NOMO-1 (cell line): ENCODE results near the gene AOPEP.
"Not testable (repeated sequence)": the region's sequence is repeated elsewhere in the genome, so short reads cannot be mapped to it uniquely, and the experiment has no call there.

ENCODE experiments used
- DNase-seq, 2 experiments: peaks; one replicate each; lab custom pipeline; 2025; ENCODE audit not compliant: unreplicated experiment in 2 of 2; lab: John Stamatoyannopoulos, UW

Gene AOPEP

DNA sequence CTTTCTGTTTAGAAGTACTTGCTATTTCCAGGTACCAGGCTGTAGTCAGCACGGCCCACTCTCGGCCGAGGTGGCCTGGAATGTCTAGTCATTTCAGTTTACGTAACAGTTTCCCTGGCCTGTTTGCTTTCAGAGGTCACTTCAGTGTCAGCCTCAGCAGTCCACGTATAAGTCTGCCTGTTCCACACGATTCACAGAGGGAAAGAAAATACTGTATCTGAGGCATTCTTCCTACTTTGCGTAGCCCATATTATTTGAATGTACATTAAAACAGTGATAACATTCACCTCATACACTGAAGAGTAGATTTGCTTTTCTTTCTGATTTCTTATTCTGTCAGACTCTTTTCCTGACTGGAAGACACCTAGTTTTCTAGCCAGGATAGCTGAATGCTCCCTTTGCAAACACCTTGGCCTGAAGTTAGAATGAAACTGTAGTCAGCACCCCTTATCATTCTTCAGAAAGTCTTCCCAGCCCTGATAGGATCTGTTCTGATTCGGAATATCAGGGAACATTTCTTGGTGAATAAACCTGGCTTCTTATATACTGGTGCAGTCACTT, 140.9 kb downstream of the AOPEP start:
- peak in 1 of 2 experiments; percentile 27 for DNase-seq

DNA sequence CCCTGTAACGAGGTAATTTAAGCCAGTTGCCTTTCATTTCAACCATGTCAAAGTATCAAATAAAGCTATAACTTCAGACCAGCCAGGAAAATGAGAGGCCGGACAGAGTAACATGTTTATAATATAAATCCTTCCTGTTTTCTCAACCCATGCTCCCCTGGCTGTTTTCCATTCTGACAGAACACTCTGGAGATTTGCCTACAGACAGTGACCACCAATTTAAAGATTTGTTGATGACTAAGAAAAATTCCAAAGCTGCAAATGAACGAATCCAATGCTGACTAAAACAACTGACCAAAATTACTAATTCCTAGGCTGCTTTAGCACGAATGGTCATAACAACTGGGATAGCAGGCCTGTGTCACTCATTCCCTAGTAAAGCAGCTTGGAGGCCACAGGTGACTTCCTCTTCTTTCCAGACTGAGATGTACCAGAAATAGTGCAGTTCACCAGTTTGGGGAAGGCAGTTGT, 141.4 kb downstream of the AOPEP start:
- DNase-seq = no peak

- DNase-seq = no peak
Observed at GRCh38 chr9:94868464-94868863, 142.0 kb downstream of the AOPEP start.

DNA sequence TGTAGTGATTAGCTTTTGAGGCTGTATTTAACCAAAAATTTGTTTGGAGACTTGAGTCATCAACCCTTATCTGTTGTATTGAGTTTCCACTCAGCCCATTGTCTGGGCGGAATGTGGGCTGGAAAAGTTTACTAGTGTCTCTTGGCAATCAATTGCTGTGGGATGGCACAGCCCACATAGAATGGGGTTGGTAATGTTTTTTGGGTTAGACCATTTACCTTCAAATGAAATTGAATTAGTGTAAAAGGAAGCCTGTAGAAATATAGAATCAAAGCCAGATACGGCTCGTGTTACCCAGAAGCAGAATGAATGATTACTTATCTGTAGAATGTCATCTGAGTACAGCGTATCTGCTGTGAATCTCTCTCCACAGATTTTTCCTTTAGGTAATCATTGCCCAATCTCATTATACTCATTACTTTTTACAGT, 142.9 kb downstream of the AOPEP start:
- no peak for DNase-seq

- no peak for DNase-seq
Observed at GRCh38 chr9:94870465-94870792, 143.9 kb downstream of the AOPEP start.

GRCh38 chr9:94870793-94871558, 144.5 kb downstream of the AOPEP start:
- no peak for DNase-seq

GRCh38 chr9:94872083-94872833, 145.8 kb downstream of the AOPEP start:
- DNase-seq = no peak

GRCh38 chr9:94872891-94873511, 146.5 kb downstream of the AOPEP start:
- DNase-seq = no peak

GRCh38 chr9:94874316-94874715, 147.8 kb downstream of the AOPEP start:
- no peak for DNase-seq

DNA sequence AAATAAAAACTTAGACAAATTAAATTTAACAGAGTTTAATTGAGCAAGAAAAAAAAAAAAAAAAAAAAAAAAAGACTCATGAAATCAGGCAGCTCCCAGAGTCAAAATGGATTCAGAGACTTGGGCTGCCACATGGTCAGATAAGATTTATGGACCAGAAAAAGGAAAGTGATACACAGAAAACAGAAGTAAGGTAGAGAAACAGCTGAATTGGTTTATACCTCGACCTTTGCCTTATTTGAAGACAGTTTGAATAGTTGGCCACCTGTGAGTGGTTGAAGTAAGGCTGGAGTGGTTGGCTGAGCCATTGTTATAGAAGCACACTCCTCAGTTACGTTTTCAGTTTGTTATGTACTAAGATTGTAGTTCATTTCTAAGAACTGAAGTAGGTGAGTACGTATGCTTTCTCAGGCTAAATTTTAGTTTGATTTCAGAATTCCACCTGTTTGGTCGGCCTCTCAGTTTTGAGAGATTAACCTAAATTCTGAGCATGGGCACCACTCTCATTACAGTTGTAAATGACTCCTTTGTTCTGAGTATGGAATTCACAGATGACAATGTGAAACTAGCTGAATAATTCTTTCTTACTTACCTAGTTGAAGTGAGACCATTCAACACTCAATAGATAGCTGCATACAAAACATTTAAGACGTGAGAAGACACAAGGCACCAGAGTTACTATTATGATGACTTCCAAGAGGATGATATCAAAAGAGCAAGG, 149.0 kb downstream of the AOPEP start:
- DNase-seq = peak in 1 of 2 experiments; percentile 48

DNA sequence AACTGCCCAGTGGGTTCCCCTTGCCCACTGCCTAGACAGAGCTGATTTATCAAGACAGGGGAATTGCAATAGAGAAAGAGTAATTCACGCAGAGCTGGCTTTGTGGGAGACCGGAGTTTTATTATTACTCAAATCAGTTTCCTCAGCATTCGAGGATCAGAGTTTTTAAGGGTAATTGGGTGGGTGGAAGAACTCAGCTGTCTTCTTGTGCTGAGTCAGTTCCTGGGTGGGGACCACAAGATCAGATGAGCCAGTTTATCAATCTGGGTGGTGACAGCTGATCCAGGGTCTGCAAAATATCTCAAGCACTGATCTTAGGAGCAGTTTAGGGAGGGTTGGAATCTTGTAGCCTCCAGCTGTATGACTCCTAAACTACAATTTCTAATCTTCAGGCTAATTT, 152.3 kb downstream of the AOPEP start:
- DNase-seq = not testable (repeated sequence)

- no peak for DNase-seq
Observed at GRCh38 chr9:94879230-94879629, 152.7 kb downstream of the AOPEP start.

DNA sequence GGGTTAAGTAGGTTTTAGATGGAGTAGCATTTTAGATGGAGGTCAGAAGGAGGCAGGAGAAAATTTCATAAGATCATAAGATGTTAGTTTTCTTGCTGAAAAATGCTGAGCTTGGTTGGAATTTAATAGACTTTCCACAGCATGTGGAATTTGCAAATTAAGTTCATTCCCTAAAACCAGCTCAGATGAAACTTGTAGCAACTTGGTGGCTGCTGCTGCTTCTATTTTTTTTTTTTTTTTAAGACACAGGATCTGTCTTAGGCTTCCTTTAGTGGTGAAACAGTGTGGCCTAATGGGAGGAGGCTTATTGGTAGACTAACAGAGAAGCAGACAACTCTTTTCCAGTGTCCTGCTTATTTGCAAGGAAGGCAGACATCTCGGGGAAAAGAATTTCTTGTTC, 154.5 kb downstream of the AOPEP start:
- DNase-seq = no peak

GRCh38 chr9:94881454-94881853, 155.0 kb downstream of the AOPEP start:
- DNase-seq = no peak

- DNase-seq = peak in 1 of 2 experiments; percentile 77
Observed at GRCh38 chr9:94881940-94882339, 155.4 kb downstream of the AOPEP start.

GRCh38 chr9:94882966-94883641, 156.6 kb downstream of the AOPEP start:
- DNase-seq = no peak

DNA sequence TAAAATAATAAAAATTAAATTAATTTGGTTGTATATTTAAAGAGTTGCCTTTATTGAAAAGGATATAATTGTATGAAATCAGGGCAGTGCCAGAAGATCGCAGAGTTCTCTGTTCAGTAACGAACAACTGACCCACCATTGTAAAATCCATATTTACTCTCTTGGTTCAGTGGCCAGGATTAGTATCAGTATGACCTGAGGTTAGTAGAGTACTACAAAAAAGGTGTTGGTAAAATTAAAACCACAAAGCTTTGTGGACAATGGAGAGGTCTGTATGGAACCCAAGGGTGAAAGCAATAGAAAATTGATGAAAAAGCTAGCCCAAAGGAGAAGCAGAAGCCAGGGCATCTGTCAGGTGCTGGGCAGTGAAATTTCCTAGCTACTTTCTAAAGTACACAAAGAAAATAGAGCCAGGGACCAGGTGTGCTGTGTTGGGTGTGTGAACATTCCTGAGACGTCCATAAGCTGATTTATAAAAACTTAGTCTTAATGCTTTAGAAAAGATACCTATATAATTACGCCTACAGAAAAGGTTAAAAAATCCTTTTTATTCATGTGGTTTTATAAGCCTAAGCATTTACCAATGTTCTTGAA, 159.5 kb downstream of the AOPEP start:
- no peak for DNase-seq

DNA sequence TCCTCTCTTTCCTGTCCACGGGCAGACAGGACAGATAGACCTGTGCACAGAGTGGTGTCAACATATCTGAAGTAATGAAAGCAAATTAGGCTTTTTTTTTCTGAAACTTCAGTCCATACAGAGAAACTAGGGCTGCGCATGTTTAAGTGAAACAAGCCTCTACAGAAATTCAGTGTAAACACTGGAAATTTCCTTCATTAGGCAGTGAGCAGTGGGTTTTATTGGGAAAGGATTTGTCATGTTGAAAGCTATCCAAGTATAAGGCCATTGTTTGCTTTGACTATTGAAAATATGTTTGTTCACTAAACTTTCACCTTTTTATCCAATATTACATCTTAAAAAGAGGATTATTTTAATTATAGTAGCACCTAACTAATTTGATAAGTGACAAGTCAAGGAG, 161.2 kb downstream of the AOPEP start:
- no peak for DNase-seq

DNA sequence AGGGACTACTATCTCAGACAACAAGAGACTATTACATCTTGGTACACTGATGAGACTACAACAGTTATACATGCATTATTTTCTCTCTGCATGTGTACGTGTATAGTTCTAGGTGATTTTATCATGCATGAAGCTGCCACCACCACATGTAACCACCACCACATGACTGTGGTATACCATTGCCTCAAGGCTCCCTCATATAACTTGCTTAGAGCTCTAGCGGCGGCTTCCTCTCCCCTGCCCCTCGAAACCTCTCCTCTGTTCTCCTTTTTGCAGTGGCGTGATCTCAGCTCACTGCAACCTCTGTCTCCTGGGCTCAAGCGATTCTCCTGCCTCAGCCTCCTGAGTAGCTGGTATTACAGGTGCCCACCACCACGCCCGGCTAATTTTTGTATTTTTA, 162.3 kb downstream of the AOPEP start:
- DNase-seq = no peak

DNA sequence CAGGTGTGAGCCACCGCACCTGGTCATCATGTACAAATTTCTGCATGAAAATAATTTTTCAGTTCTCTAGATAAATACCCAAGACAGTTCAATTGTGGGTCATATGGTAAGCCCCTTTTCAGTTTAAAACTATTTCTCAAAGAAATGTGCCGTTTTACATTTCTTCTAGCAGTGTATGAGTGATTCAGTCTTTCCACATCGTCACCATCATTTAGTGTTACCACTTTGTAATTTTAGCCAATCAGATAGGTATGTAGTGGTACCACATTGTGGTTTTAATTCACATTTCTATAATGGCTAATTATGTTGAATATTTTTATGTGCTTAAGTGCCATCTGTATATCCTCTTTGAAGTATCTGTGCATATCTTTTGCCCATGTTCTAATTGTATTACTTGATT, 163.1 kb downstream of the AOPEP start:
- no peak for DNase-seq
